Breast epithelium (tissue), 3 donors: Measurements from ENCODE around the gene BRD3.
"Not testable (repeated sequence)": the region's sequence is repeated elsewhere in the genome, so short reads cannot be mapped to it uniquely, and the experiment has no call there.

Source experiments
- POLR2A ChIP-seq: fragments of 450-650 bp; IDR thresholded peaks from one replicate; pipeline ENCODE4 v1.6.1; 2016; ENCODE audit warnings: antibody characterized with exemption, mild to moderate bottlenecking, moderate library complexity
- POLR2AphosphoS5 ChIP-seq, 3 donors: sonication (generic); formaldehyde crosslinking; IDR thresholded peaks; one replicate each; pipeline ENCODE4 v1.6.1; 2017; ENCODE audit warnings: antibody characterized with exemption in 3 of 3
- TF ChIP-seq, protein P1 (sequence below), 3 donors: fragments of 450-650 bp; IDR thresholded peaks; one replicate each; pipeline ENCODE4 v1.5.1; 2016 to 2017; ENCODE audit warnings: antibody characterized with exemption in 3 of 3, mild to moderate bottlenecking in 3 of 3, moderate library complexity in 3 of 3

- TF ChIP-seq, protein P1, sequence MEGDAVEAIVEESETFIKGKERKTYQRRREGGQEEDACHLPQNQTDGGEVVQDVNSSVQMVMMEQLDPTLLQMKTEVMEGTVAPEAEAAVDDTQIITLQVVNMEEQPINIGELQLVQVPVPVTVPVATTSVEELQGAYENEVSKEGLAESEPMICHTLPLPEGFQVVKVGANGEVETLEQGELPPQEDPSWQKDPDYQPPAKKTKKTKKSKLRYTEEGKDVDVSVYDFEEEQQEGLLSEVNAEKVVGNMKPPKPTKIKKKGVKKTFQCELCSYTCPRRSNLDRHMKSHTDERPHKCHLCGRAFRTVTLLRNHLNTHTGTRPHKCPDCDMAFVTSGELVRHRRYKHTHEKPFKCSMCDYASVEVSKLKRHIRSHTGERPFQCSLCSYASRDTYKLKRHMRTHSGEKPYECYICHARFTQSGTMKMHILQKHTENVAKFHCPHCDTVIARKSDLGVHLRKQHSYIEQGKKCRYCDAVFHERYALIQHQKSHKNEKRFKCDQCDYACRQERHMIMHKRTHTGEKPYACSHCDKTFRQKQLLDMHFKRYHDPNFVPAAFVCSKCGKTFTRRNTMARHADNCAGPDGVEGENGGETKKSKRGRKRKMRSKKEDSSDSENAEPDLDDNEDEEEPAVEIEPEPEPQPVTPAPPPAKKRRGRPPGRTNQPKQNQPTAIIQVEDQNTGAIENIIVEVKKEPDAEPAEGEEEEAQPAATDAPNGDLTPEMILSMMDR (IDR thresholded peaks at IDR 0.05) = not testable (repeated sequence)
- TF ChIP-seq POLR2AphosphoS5 (IDR thresholded peaks at IDR 0.05); POLR2A: not testable (repeated sequence)
Measured at GRCh38 chr9:134075689-134076088, 7.9 kb upstream of the BRD3 start.
